HepG2 (cell line): Measurements from ENCODE around the gene GYS1. TPM values are rescaled to one million over a fixed set of nuclear protein-coding genes. Genes with fewer than 3 reads are reported as not detected.
A peak's percentile ranks its signal among the peaks of the same experiment; 100 is the strongest.

ENCODE experiments used
- GFI1 ChIP-seq: sonication (generic); formaldehyde crosslinking; IDR thresholded peaks from 2 replicates; pipeline ENCODE4 v1.5.0; 2020; ENCODE audit warnings: missing genetic modification reagents, mild to moderate bottlenecking, borderline replicate concordance
- MXD1 ChIP-seq: sonication (generic); formaldehyde crosslinking; IDR thresholded peaks from 2 replicates; pipeline ENCODE4 v1.4.0; 2020; ENCODE audit warnings: mild to moderate bottlenecking, missing genetic modification reagents
- RBFOX2 ChIP-seq: fragments of 200-400 bp; formaldehyde crosslinking; IDR thresholded peaks from 2 replicates; pipeline ENCODE4 v1.6.1; 2017; ENCODE audit warnings: low read depth, mild to moderate bottlenecking, low read length
- ZBTB14 ChIP-seq: sonication (generic); formaldehyde crosslinking; IDR thresholded peaks from 2 replicates; pipeline ENCODE4 v1.4.0; 2020; ENCODE audit warnings: missing genetic modification reagents
- ZBTB34 ChIP-seq: sonication (generic); formaldehyde crosslinking; IDR thresholded peaks from 2 replicates; pipeline ENCODE4 v1.8.0; 2022; ENCODE audit warnings: mild to moderate bottlenecking, missing genetic modification reagents
- ZBTB40 ChIP-seq, 2 experiments: fragments of 450-650 bp in 1 of 2; sonication (generic) in 1 of 2; formaldehyde crosslinking in 1 of 2; IDR thresholded peaks; 2 replicates each; pipeline versions ENCODE4 v1.6.1 to v1.8.0; 2016 to 2022; ENCODE audit warnings: antibody characterized with exemption in 1 of 2, mild to moderate bottlenecking in 1 of 2, missing genetic modification reagents in 1 of 2
- ZNF569 ChIP-seq: sonication (generic); formaldehyde crosslinking; IDR thresholded peaks from 2 replicates; pipeline ENCODE4 v1.5.0; 2020; ENCODE audit warnings: mild to moderate bottlenecking, missing genetic modification reagents, moderate library complexity, borderline replicate concordance
- polyA plus RNA-seq, 8 experiments: library from polyadenylated mRNA; depleted of rRNA in 3 of 8; stranded (reverse) in 7 of 8; unstranded in 1 of 8; fragments of >200 nt; fragmentation: Illumina TruSeq in 4 of 8; extraction: Trizol in 4 of 8; gene quantifications; 2 replicates each; pipeline versions ENCODE4 v1.2.1 to v1.2.3, GENCODE V29; 2011 to 2016; ENCODE audit warnings: low read depth in 4 of 8, missing spikeins in 1 of 8, mixed read lengths in 1 of 8; ENCODE audit not compliant: insufficient read depth in 1 of 8
- total RNA-seq, 5 experiments: library from RNA; depleted of rRNA; stranded (reverse); fragments of >200 nt; fragmentation: Illumina TruSeq; extraction: Trizol; gene quantifications; 2 replicates each; pipeline ENCODE4 v1.2.3, GENCODE V29; 2016; ENCODE audit warnings: low read depth in 1 of 5
- TF ChIP-seq, protein P1 (sequence below): sonication (generic); formaldehyde crosslinking; IDR thresholded peaks from 2 replicates; pipeline ENCODE4 v1.4.0; 2020; ENCODE audit warnings: missing genetic modification reagents

Gene GYS1
- total and polyA plus RNA-seq, 2 of the 13 experiments (the other 11 are each of a cell fraction or from before 2014, with no cell fraction given) = 18.4 to 42.1 TPM

GRCh38 chr19:48992581-48993174 lies 431 bp downstream of the GYS1 start (continued):
- TF ChIP-seq ZBTB40 (IDR thresholded peaks at IDR 0.05) (no peak), ZBTB40 (CRISPR knock-in tag; IDR thresholded peaks at IDR 0.05) (peak; percentile 30; the same call in 1 of the 2 replicates), RBFOX2 (no peak), ZNF569 (CRISPR knock-in tag) (no peak), ZBTB34 (CRISPR knock-in tag) (0 out of 2 replicates have a peak, but pooled peaks have one; percentile 23), ZBTB14 (CRISPR knock-in tag) (no peak), MXD1 (peak; percentile 20; the same call in 1 of the 2 replicates), GFI1 (CRISPR knock-in tag) (peak; percentile 59; the same call in 1 of the 2 replicates)
- TF ChIP-seq, protein P1, sequence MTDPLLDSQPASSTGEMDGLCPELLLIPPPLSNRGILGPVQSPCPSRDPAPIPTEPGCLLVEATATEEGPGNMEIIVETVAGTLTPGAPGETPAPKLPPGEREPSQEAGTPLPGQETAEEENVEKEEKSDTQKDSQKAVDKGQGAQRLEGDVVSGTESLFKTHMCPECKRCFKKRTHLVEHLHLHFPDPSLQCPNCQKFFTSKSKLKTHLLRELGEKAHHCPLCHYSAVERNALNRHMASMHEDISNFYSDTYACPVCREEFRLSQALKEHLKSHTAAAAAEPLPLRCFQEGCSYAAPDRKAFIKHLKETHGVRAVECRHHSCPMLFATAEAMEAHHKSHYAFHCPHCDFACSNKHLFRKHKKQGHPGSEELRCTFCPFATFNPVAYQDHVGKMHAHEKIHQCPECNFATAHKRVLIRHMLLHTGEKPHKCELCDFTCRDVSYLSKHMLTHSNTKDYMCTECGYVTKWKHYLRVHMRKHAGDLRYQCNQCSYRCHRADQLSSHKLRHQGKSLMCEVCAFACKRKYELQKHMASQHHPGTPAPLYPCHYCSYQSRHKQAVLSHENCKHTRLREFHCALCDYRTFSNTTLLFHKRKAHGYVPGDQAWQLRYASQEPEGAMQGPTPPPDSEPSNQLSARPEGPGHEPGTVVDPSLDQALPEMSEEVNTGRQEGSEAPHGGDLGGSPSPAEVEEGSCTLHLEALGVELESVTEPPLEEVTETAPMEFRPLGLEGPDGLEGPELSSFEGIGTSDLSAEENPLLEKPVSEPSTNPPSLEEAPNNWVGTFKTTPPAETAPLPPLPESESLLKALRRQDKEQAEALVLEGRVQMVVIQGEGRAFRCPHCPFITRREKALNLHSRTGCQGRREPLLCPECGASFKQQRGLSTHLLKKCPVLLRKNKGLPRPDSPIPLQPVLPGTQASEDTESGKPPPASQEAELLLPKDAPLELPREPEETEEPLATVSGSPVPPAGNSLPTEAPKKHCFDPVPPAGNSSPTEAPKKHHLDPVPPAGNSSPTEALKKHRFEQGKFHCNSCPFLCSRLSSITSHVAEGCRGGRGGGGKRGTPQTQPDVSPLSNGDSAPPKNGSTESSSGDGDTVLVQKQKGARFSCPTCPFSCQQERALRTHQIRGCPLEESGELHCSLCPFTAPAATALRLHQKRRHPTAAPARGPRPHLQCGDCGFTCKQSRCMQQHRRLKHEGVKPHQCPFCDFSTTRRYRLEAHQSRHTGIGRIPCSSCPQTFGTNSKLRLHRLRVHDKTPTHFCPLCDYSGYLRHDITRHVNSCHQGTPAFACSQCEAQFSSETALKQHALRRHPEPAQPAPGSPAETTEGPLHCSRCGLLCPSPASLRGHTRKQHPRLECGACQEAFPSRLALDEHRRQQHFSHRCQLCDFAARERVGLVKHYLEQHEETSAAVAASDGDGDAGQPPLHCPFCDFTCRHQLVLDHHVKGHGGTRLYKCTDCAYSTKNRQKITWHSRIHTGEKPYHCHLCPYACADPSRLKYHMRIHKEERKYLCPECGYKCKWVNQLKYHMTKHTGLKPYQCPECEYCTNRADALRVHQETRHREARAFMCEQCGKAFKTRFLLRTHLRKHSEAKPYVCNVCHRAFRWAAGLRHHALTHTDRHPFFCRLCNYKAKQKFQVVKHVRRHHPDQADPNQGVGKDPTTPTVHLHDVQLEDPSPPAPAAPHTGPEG (CRISPR knock-in tag) = 0 out of 2 replicates have a peak, but pooled peaks have one; percentile 34
